Measurements from ENCODE around the gene ARFGEF3.

Gene ARFGEF3

GRCh38 chr6:138162111-138162954, 594 bp downstream of the ARFGEF3 start:
- peak; percentile 46 for DNase-seq (ENCODE audit: low spot score)

DNA sequence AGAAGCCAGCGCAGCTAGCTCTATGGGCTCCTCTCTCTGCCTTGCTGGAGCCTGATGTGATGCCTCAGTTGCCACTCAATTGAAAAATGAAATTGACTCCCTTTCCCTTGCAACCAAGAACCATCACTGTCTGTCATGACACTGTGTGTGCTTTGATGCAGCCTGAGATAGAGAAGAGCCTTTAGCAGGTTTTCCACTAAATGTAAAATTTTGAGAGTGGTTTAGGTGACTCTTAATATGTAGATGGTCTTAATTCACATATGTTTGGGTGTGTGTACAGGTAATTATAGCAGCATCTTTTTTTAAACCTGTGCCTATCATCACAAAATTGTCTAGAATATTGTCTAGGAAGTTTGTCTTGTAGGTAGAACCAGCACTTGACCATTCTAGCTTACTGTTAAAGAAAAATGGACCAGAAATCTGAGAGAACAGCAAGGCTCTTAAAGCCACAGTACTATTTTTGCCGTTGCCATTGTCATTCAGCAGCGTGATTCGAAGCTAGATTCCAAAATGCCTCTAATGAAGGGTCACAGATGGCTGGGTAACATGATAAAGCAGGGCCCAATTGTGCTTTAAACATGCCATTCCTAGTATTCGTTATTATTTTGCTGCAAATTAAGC, 1.3 kb downstream of the ARFGEF3 start:
- peak; percentile 59 for DNase-seq (ENCODE audit: low spot score)

- DNase-seq (ENCODE audit: low spot score) = no peak
Measured at GRCh38 chr6:138175596-138175995, 13.9 kb downstream of the ARFGEF3 start.

GRCh38 chr6:138176652-138177232, 15.0 kb downstream of the ARFGEF3 start:
- no peak for DNase-seq (ENCODE audit: low spot score)

GRCh38 chr6:138182939-138183789, 21.4 kb downstream of the ARFGEF3 start:
- DNase-seq (ENCODE audit: low spot score) = peak; percentile 70

DNA sequence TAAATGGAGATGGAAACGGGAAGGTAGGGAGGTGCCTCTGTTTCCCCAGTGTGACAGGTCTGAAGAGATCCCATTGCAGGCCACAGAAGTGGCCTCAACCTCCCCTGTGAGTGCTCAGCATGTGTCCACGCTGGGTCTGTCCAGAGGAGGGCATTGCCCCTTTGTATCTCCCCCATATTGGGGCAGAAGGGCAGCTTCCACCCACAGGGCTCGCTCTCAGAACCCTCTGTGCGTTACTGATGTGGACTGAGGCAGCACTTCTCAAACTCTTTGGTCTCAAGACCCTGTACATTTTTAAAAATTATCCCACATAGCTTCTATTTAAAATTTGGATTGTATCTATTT, 22.0 kb downstream of the ARFGEF3 start:
- no peak for DNase-seq (ENCODE audit: low spot score)

- peak; percentile 20 for DNase-seq (ENCODE audit: low spot score)
Measured at GRCh38 chr6:138184230-138184629, 22.5 kb downstream of the ARFGEF3 start.

DNA sequence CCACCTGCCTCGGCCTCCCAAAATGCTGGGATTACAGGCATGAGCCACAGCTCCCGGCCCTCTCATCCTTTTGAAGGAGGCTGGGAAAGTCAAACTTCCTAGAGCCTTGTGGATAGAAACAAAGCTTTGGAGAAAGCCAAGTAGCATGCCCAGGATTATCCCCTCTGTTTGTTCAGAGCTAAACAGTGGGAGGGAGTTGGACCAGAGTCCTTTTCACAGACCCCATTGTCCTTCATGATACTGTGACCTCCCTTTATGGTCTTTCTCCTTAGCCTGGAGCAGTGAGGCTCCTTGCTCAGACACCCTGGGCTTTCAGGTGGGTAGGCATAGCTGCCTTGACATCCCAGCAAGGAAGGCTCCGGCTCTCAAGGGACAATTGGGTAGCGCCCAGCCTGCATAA, 25.4 kb downstream of the ARFGEF3 start:
- no peak for DNase-seq (ENCODE audit: low spot score)

DNA sequence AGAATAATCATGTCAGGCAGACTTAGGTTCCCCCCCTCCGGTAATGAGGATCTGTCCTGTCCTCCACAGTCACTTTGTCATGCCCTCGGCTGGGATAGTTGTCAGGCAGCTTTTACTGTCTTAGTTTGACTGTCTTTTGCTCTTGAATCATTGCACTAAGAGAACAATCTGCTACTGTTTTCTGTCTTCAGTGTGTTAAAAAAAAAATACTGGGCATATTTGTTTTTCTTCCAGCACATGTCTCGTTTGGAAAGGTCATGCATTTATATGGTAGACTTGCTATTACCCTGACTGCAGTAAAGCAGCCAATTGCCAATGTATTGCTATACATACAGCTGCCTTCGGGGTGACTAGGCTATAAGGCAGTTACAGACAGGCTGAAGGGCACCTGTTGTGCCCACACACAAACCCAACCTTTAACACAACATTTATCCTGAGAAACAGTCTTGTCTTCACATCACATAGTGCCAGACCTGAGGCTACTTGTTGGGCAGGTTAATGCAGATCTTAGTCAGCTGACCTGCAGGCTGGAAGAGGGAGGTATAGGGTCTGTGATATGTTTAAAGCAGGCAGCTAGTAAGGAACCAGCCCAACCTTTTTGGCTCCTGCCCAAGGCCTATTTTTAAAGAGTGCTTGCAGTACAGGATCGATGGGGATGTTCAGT, 26.7 kb downstream of the ARFGEF3 start:
- DNase-seq (ENCODE audit: low spot score) = peak; percentile 40

DNA sequence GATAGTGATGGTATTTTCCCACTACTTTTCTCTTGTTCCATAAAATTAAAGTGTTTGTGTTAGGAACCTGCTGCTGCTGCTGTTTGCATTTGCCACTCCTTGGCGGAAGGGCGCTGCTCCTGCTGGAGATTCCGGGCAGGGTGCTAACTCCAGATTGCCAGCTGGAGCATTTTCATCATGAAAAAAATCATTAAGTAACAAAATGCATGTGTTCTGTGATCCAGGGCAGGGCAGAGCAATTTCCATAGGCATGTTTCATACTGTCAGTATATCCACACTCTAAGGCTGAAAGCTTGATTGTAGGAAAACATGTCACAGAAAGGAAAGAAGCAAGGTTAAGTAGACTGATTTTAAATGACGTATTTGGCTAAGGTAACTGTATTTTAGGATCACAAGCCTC, 32.5 kb downstream of the ARFGEF3 start:
- peak; percentile 80 for DNase-seq (ENCODE audit: low spot score)

GRCh38 chr6:138196122-138196738, 34.5 kb downstream of the ARFGEF3 start:
- DNase-seq (ENCODE audit: low spot score) = no peak

- DNase-seq (ENCODE audit: low spot score) = no peak
Measured at GRCh38 chr6:138197570-138197969, 35.8 kb downstream of the ARFGEF3 start.

DNA sequence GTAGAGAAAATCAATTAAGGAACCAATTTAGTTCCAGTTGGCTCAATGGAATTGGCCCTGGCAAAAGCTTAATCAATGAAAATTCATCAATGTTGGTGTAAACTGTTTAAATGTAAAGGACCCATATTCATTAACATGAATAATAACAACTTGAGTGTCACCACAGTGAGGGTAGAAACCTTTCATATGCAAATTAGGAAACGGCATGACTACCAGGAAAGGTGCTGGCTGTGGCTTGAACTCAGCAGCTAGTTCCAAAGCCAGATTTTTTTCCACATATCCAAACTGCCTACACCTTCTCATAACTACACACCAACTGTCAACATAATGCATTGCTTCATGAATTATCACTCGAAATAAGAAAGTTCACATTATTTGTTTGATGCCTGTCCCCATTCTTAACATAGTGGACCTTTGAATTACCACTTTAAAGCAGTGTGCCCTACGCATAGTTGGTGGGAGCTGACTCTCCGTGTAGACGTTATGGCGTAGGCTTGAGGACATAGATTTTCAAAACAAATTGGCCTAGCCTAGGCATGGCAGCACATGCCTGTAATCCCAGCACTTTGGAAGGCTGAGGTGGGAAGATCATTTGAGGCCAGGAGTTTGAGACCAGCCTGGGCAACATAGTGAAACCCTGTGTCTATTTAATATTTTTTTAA, 36.8 kb downstream of the ARFGEF3 start:
- no peak for DNase-seq (ENCODE audit: low spot score)

DNA sequence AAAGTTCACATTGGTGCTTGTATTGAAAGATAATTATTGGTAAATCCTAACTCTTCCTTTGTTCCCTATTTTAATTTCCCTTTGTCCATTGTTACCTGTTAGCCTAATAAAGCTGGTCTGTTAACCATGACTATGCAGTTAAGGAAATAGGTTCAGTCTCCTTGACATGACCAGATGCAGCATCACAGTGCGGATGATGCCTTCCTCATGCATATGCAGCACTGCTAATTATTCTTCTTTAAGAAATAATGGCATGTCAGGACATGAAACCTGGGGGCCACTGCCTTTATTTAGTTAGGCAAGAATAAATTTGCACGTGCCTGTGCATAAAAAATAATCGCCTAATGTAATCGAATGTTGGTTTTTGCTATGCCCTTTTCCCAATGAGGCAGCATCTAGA, 40.1 kb downstream of the ARFGEF3 start:
- no peak for DNase-seq (ENCODE audit: low spot score)

DNA sequence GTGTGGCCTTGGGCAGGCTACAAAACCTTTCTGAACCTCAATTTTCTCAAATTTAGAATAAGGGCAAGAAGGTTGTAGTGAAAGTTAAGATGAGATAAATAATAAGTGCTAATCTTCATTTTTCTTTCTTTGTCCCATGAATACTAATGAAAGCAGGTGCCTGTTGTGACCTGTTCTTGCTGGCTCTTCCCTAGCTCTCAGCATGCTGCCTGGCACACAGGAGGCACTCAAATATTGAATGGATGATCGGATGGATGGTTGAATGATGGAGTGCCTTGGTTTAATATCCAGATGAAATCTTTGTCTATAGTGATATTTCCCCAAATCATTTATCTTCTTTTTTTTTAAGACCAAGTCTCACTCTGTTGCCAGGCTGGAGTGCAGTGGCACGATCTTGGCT, 41.6 kb downstream of the ARFGEF3 start:
- peak; percentile 66 for DNase-seq (ENCODE audit: low spot score)

- DNase-seq (ENCODE audit: low spot score) = no peak
Measured at GRCh38 chr6:138204303-138204702, 42.6 kb downstream of the ARFGEF3 start.

GRCh38 chr6:138204792-138205384, 43.1 kb downstream of the ARFGEF3 start:
- DNase-seq (ENCODE audit: low spot score) = no peak

GRCh38 chr6:138205437-138206094, 43.8 kb downstream of the ARFGEF3 start:
- DNase-seq (ENCODE audit: low spot score) = peak; percentile 84

- peak; percentile 95 for DNase-seq (ENCODE audit: low spot score)
Measured at GRCh38 chr6:138206862-138207261, 45.1 kb downstream of the ARFGEF3 start.

DNA sequence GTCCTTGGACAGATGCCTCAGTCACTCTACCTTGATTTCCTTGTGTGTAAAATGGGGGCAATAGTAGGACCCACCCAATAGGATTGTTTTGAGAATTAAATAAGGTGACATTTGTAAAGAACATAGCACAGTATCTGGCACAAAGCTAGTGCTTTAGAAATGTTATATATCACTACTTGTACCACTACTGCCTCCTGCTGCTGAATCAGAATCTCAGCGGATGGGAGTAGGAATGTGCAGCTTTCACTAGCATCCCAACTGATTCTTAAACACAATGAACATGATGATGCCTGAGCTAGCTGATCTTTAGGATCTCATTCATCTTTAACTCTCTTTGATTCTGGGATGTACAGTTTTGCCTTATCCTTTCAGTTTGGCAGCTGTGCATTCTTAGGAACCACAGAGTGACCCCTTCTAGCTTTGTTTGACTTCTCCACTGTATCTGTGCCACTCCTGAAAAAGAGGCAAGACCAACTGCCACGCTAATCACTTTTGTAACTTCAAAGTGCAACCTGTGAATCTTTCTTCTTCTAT, 49.4 kb downstream of the ARFGEF3 start:
- DNase-seq (ENCODE audit: low spot score) = no peak
